ENCODE measurements around the gene SLN.

GRCh38 chr11:107665018-107665417, 46.8 kb downstream of the SLN start:
- TF ChIP-seq, protein P1, sequence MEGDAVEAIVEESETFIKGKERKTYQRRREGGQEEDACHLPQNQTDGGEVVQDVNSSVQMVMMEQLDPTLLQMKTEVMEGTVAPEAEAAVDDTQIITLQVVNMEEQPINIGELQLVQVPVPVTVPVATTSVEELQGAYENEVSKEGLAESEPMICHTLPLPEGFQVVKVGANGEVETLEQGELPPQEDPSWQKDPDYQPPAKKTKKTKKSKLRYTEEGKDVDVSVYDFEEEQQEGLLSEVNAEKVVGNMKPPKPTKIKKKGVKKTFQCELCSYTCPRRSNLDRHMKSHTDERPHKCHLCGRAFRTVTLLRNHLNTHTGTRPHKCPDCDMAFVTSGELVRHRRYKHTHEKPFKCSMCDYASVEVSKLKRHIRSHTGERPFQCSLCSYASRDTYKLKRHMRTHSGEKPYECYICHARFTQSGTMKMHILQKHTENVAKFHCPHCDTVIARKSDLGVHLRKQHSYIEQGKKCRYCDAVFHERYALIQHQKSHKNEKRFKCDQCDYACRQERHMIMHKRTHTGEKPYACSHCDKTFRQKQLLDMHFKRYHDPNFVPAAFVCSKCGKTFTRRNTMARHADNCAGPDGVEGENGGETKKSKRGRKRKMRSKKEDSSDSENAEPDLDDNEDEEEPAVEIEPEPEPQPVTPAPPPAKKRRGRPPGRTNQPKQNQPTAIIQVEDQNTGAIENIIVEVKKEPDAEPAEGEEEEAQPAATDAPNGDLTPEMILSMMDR (IDR thresholded peaks at IDR 0.05; ENCODE audit: borderline replicate concordance, extremely low read depth, low read length, poor library complexity, severe bottlenecking): no peak
- TF ChIP-seq EZH2 (IDR thresholded peaks at IDR 0.05; ENCODE audit: borderline replicate concordance, low read depth, low read length, severe bottlenecking): no peak
